ENCODE data around the gene ASB2.

ASB2 gene

GRCh38 chr14:93939304-93940229 is 36.8 kb downstream of the ASB2 start:
- H3K4me3 ChIP-seq (ENCODE audit: low read depth, low read length), result peak overlapping the region; percentile 25
- TF ChIP-seq CTCF (IDR thresholded peaks at IDR 0.05; ENCODE audit: control insufficient read depth, extremely low read depth, insufficient read depth), result peak; percentile 92
- peak; percentile 22 for DNase-seq (ENCODE audit: low read depth)

- no peak overlapping the region for H3K4me3 ChIP-seq (ENCODE audit: low read depth, low read length)
- no peak for TF ChIP-seq CTCF (IDR thresholded peaks at IDR 0.05; ENCODE audit: control insufficient read depth, extremely low read depth, insufficient read depth)
- no peak for DNase-seq (ENCODE audit: low read depth)
Observed at GRCh38 chr14:93938751-93939303, 37.5 kb downstream of the ASB2 start.

- H3K4me3 ChIP-seq (ENCODE audit: low read depth, low read length), result no peak overlapping the region
- peak; percentile 11 for DNase-seq (ENCODE audit: low read depth)
- TF ChIP-seq CTCF (IDR thresholded peaks at IDR 0.05; ENCODE audit: control insufficient read depth, extremely low read depth, insufficient read depth), result no peak
Observed at GRCh38 chr14:93937519-93937918, 38.9 kb downstream of the ASB2 start.

GRCh38 chr14:93936926-93937325 is 39.4 kb downstream of the ASB2 start:
- DNase-seq (ENCODE audit: low read depth), result no peak
- H3K4me3 ChIP-seq (ENCODE audit: low read depth, low read length), result no peak overlapping the region
- no peak for TF ChIP-seq CTCF (IDR thresholded peaks at IDR 0.05; ENCODE audit: control insufficient read depth, extremely low read depth, insufficient read depth)

GRCh38 chr14:93936245-93936644 is 40.1 kb downstream of the ASB2 start:
- peak; percentile 66 for TF ChIP-seq CTCF (IDR thresholded peaks at IDR 0.05; ENCODE audit: control insufficient read depth, extremely low read depth, insufficient read depth)
- no peak for DNase-seq (ENCODE audit: low read depth)
- no peak overlapping the region for H3K4me3 ChIP-seq (ENCODE audit: low read depth, low read length)

GRCh38 chr14:93935213-93935612 is 41.2 kb downstream of the ASB2 start:
- TF ChIP-seq CTCF (IDR thresholded peaks at IDR 0.05; ENCODE audit: control insufficient read depth, extremely low read depth, insufficient read depth), result no peak
- DNase-seq (ENCODE audit: low read depth), result no peak
- no peak overlapping the region for H3K4me3 ChIP-seq (ENCODE audit: low read depth, low read length)

Data from LNCaP clone FGC (cell line).